Left lung (tissue), 10 donors: ENCODE measurements around the gene CDK6. TPM values are rescaled to one million over a fixed set of nuclear protein-coding genes. Genes with fewer than 3 reads are reported as not detected.

Source experiments
- ATAC-seq: fragments of 200-7000 bp; cut with Tn5 transposase; one replicate; pipeline ENCODE4 v1.9.1; 2020; ENCODE audit warnings: moderate library complexity
- DNase-seq, 4 donors: peaks; one replicate each; pipeline ENCODE4 v3.0.0-alpha.2; 2013 to 2020
- H3K27ac ChIP-seq, 2 donors: fragments of 200-600 bp; sonication (generic) in 1 of 2; one replicate each; pipeline versions ENCODE4 v1.5.0 to v1.8.0; 2020 to 2021
- H3K27me3 ChIP-seq, 2 donors: fragments of 200-600 bp; sonication (generic) in 1 of 2; one replicate each; pipeline versions ENCODE4 v1.5.0 to v1.8.0; 2020 to 2021
- H3K36me3 ChIP-seq, 2 donors: fragments of 200-600 bp; sonication (generic) in 1 of 2; one replicate each; pipeline versions ENCODE4 v1.5.0 to v1.8.0; 2020 to 2021
- H3K4me1 ChIP-seq, 2 donors: fragments of 200-600 bp; one replicate each; pipeline ENCODE4 v1.8.0; 2021
- H3K4me3 ChIP-seq, 2 donors: fragments of 200-600 bp; sonication (generic) in 1 of 2; one replicate each; pipeline versions ENCODE4 v1.5.0 to v1.8.0; 2020 to 2021; ENCODE audit warnings: mild to moderate bottlenecking in 1 of 2
- H3K9me3 ChIP-seq, 2 donors: fragments of 200-600 bp; sonication (generic) in 1 of 2; one replicate each; pipeline versions ENCODE4 v1.5.0 to v1.8.0; 2020 to 2021
- intact Hi-C, 2 donors: fragments of 100-400 bp; cut with DNase I; formaldehyde crosslinking; loops; one replicate each; pipeline versions ENCODE4 v1.11.2 to v1.14.2; 2022
- polyA plus RNA-seq, 6 donors: library from polyadenylated mRNA; unstranded; fragments of 120-200 nt; gene quantifications; one replicate each; pipeline ENCODE4 v1.2.1, GENCODE V29; 2013; ENCODE audit not compliant: insufficient read length in 6 of 6
- total RNA-seq, 2 donors: library from RNA; stranded (reverse); fragmentation: NEBNext Ultra II Directional; extraction: Animal tissue kit (Norgen Biotek cat#: 25700); gene quantifications; one replicate each; pipeline ENCODE4 v1.2.1, GENCODE V29; 2021
- TF ChIP-seq, protein P1 (sequence below), 2 donors: fragments of 200-600 bp; sonication (generic) in 1 of 2; IDR thresholded peaks; one replicate each; pipeline versions ENCODE4 v1.5.0 to v1.8.0; 2021; ENCODE audit warnings: antibody characterized with exemption in 2 of 2
- donor health status: DM: no; HTN: yes; CAD: no.
- donor health status: DM: no; HTN: no; CAD: no.

CDK6 gene
- total and polyA plus RNA-seq, 8 donors, result 20.3 to 52.2 (median 43.7) TPM

DNA sequence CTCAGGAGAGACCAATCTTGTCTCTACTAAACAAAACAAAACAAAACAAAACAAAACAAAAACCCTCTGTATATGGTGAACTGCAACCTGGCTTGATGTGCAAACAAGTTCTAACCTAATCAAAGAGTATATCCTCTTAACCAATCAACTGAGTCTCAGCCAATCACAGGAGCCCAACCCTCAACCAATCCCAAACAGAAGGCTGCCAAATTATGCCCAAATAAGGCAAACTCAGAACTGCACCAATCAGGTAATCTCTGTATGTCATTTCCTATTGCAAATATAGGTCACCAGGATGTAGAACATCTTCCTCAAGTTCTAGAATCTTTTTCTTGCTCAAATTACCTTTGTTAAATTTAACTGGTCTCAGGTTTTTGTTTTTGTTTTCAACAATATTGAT is 251.4 kb downstream of the CDK6 start:
- H3K36me3 ChIP-seq, result peaks cover 0 to 13% of the 10 kb centered on the region in 2 donors
- no peak for ATAC-seq
- H3K9me3 ChIP-seq, result no peaks in the 10 kb centered on the region
- TF ChIP-seq, protein P1, sequence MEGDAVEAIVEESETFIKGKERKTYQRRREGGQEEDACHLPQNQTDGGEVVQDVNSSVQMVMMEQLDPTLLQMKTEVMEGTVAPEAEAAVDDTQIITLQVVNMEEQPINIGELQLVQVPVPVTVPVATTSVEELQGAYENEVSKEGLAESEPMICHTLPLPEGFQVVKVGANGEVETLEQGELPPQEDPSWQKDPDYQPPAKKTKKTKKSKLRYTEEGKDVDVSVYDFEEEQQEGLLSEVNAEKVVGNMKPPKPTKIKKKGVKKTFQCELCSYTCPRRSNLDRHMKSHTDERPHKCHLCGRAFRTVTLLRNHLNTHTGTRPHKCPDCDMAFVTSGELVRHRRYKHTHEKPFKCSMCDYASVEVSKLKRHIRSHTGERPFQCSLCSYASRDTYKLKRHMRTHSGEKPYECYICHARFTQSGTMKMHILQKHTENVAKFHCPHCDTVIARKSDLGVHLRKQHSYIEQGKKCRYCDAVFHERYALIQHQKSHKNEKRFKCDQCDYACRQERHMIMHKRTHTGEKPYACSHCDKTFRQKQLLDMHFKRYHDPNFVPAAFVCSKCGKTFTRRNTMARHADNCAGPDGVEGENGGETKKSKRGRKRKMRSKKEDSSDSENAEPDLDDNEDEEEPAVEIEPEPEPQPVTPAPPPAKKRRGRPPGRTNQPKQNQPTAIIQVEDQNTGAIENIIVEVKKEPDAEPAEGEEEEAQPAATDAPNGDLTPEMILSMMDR (IDR thresholded peaks at IDR 0.05), result no peak
- H3K4me1 ChIP-seq, result peaks cover 25 to 48% of the 10 kb centered on the region in 2 donors
- no peaks in the 10 kb centered on the region for H3K27me3 ChIP-seq
- no peak overlapping the region for H3K27ac ChIP-seq
- intact Hi-C loops, result no loop called here
- H3K4me3 ChIP-seq, result no peak overlapping the region
- DNase-seq, result no peak

DNA sequence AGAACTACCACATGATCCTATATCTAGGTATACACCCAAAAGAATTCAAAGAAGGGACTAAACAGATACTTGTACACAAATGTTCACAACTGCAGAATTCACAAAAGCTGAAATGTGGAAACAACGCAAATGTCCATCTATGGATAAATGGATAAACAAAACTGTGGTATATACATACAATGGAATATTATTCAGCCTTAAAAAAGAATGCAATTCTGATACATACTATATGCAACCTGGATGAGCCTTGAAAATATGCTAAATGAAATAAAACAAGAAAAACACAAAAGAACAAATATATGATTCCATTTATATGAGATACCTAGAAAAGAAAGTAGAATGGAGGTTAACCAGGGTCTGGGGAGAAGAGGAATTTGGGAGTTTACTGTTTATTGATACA is 253.4 kb downstream of the CDK6 start:
- DNase-seq, result no peak
- peaks cover 0 to 32% of the 10 kb centered on the region in 2 donors for H3K36me3 ChIP-seq
- H3K27me3 ChIP-seq, result no peaks in the 10 kb centered on the region
- no peak overlapping the region for H3K4me3 ChIP-seq
- TF ChIP-seq, protein P1 (IDR thresholded peaks at IDR 0.05), result no peak
- intact Hi-C loops, result no loop called here
- no peak overlapping the region for H3K27ac ChIP-seq
- H3K9me3 ChIP-seq, result no peaks in the 10 kb centered on the region
- peaks cover 14 to 32% of the 10 kb centered on the region in 2 donors for H3K4me1 ChIP-seq
- no peak for ATAC-seq

DNA sequence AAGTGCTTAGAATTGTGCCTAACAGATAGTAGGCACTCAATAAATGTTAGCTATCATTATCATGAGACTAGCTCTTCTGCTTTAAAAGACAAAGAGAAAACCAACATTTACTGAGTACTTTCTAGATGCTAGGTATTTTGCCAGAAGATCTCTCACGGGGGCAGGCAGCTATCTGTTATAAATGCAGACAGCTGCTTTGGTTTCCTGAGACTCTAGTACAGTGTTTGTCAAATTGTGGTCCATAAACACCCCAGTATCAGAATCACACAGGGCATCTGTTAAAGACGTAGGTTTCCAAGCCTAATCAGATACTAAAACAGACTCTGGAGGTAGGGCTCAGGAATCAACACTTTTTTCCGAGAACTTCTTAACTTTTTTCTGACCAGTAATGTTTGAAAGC is 260.1 kb downstream of the CDK6 start:
- ATAC-seq, result no peak
- TF ChIP-seq, protein P1 (IDR thresholded peaks at IDR 0.05), result no peak
- DNase-seq, result no peak

DNA sequence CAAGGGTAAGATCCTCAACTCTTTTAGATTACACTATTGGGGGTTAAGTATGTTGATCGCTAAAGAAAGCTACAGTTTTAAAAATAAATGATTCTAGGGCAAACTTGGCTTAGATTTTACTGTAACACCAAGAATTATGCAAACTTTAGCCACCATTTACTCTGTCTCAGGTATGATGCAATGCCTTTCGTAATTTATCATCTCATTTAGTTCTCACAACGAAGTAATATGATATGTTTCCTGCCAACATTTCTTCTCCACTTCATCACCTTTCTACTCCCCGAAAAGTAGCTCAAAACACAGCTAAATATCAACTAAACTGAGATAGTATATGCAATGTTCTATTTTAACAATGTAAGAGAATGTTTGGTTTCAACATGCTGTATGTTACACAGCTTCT is 267.2 kb downstream of the CDK6 start:
- Histone ChIP-seq H3K36me3 (peaks cover 0 to 73% of the 10 kb centered on the region in 2 donors), H3K27ac (no peak overlapping the region), H3K9me3 (no peaks in the 10 kb centered on the region), H3K4me1 (no peaks in the 10 kb centered on the region), H3K27me3 (no peaks in the 10 kb centered on the region), H3K4me3 (no peak overlapping the region)
- TF ChIP-seq, protein P1 (IDR thresholded peaks at IDR 0.05), result no peak
- DNase-seq, result no peak
- ATAC-seq, result no peak
- intact Hi-C loops, result no loop called here

More for the DNA sequence above, 260.1 kb downstream of the CDK6 start:
- Histone ChIP-seq H3K27ac (no peak overlapping the region), H3K4me3 (no peak overlapping the region), H3K36me3 (peaks cover 3 to 89% of the 10 kb centered on the region in 2 donors), H3K4me1 (no peaks in the 10 kb centered on the region), H3K9me3 (no peaks in the 10 kb centered on the region), H3K27me3 (no peaks in the 10 kb centered on the region)
- intact Hi-C loops, result no loop called here

DNA sequence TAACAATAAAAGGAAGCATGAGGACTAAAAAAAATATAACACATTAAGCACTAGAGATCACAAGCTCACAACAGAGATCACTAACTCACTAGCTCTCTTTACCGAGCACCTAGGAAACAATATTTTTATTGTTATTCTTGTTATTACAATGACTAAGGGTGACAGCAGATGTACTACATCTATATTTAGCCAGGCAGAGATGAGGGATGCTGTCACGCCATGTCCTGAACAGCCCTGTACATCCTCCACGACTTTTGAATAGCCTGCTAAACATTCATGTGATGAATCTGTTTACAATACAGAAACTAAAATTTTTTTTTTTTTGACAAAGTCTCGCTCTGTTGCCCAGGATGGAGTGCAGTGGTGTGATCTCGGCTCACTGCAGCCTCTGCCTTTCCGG is 268.9 kb downstream of the CDK6 start:
- ATAC-seq (no peak), DNase-seq (no peak)
- Histone ChIP-seq H3K4me3 (no peak overlapping the region), H3K27ac (no peak overlapping the region), H3K9me3 (no peaks in the 10 kb centered on the region), H3K36me3 (peaks cover 0 to 71% of the 10 kb centered on the region in 2 donors), H3K4me1 (no peaks in the 10 kb centered on the region), H3K27me3 (no peaks in the 10 kb centered on the region)
- TF ChIP-seq, protein P1 (IDR thresholded peaks at IDR 0.05), result no peak
- intact Hi-C loops, result no loop called here
